ENCODE measurements around the gene DAPK2. TPM values are rescaled to one million over a fixed set of nuclear protein-coding genes. Genes with fewer than 3 reads are reported as not detected.
"Not testable (repeated sequence)": the region's sequence is repeated elsewhere in the genome, so short reads cannot be mapped to it uniquely, and the experiment has no call there.

Gene DAPK2
- polyA plus RNA-seq, 5 donors = 19.2 to 27.5 (median 21.7) TPM

- DNase-seq = not testable (repeated sequence)
Observed at GRCh38 chr15:64059104-64059503, 12.8 kb upstream of the DAPK2 start.

- DNase-seq = no peak
Observed at GRCh38 chr15:64058279-64058678, 12.0 kb upstream of the DAPK2 start.

GRCh38 chr15:64053674-64054073 is 7.4 kb upstream of the DAPK2 start:
- DNase-seq = not testable (repeated sequence)

- no peak for DNase-seq
Observed at GRCh38 chr15:64052925-64053491, 6.7 kb upstream of the DAPK2 start.

- no peak for DNase-seq
Observed at GRCh38 chr15:64051407-64052259, 5.3 kb upstream of the DAPK2 start.

DNA sequence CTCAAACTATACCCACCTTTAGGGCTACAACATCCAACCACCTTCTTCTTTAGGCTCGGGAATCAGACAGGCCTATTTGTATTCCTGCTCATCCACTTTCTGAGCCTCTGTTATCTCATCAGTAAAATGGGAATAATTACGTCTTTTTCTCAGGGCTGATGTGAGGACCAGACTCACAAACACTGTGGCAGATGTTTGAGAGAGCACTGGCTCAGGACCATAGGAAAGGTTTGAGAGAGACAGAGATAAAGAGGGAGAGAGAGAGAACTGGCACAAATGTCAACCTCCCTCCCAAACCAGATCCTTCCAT is 4.8 kb upstream of the DAPK2 start:
- DNase-seq = no peak

GRCh38 chr15:64050281-64051092 is 4.2 kb upstream of the DAPK2 start:
- no peak for DNase-seq

GRCh38 chr15:64048781-64049460 is 2.6 kb upstream of the DAPK2 start:
- no peak for DNase-seq

GRCh38 chr15:64045774-64046420 is 388 bp downstream of the DAPK2 start:
- DNase-seq = no peak

GRCh38 chr15:64045101-64045435 is 1.2 kb downstream of the DAPK2 start:
- no peak for DNase-seq

- no peak for DNase-seq
Observed at GRCh38 chr15:64044300-64045100, 1.8 kb downstream of the DAPK2 start.

GRCh38 chr15:64038878-64039610 is 7.2 kb downstream of the DAPK2 start:
- no peak for DNase-seq

DNA sequence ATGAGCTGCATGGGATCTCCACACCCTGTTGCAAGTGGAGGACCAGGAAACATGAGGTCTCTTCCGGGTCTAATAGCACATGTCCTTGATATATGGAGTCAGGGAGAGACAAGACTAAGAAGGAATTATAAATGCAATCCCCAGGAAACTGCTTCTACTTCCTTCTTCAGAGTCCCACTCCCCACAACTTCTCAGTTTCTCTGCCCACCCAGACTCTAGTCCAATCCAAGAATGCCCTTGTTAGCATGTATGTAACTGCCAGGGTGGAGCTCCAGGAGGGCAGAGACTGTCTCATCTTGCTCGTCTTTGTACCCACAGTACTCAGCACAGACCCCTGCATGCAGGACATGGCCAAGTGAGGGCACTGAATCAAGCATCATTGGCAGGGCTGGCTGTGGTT is 8.3 kb downstream of the DAPK2 start:
- no peak for DNase-seq

GRCh38 chr15:64037116-64037515 is 9.2 kb downstream of the DAPK2 start:
- DNase-seq = no peak

- DNase-seq = no peak
Observed at GRCh38 chr15:64035525-64035924, 10.8 kb downstream of the DAPK2 start.

GRCh38 chr15:64034519-64034918 is 11.8 kb downstream of the DAPK2 start:
- DNase-seq = no peak

DNA sequence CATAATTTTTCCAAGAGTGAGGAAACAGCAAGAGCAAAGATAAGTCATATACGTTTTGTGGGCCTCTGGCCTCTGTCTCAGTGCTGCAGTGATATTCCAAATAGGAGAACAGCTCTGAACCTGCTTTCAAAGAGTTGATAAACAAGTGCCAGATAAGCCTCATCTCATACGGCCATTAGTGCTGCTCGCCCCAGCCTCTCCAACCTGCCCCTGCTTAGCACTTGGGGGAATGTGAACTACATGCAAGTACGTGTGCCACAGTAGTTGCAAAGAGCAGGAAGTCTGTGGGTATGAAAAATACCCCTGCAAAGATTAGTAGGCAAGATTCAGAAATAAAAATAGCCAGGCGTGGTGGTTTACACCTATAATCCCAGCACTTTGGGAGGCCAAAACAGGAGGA is 14.0 kb downstream of the DAPK2 start:
- no peak for DNase-seq

GRCh38 chr15:64030123-64030522 is 16.2 kb downstream of the DAPK2 start:
- no peak for DNase-seq

DNA sequence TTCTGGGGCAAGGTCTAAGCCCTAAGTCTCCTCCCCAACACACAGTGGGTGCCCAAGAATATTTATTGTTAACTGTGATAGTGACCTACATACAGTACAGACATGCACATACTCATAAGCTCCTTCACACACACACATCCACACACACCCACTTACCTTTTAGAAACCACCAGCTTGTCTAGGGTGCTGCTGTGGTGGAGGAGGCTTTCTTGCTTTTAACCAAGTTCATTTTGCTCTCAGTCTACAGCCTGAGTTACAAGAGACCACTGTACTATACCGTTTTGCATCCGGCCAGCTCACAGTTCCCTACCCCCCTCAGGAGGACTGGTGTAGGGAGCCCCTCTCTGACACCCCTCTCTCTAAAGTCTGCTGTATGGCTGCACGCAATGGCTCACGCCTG is 16.7 kb downstream of the DAPK2 start:
- DNase-seq = no peak

- no peak for DNase-seq
Observed at GRCh38 chr15:64029110-64029509, 17.2 kb downstream of the DAPK2 start.
